Measurements from ENCODE around the gene FBXL13.

DNA sequence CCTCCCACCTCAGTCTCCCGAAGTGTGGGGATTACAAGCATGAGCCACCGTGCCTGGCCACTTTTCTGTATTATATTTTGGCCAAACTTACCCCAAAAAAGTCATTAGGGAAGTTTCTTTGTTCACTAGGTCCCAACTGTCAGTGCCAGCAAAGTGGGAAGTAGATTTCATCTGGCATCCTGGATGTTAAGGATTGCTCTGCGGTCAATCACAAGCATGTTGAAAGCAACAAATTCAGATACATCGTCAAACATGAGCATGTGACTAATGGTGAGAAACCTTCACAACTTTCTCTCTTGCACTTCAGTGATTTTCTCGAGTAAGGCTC is 176.1 kb downstream of the FBXL13 start:
- TF ChIP-seq REST (IDR thresholded peaks at IDR 0.05; ENCODE audit: insufficient replicate concordance, low read depth) (peak; percentile 56), CTCF (IDR thresholded peaks at IDR 0.05; ENCODE audit: insufficient read depth, low read length) (no peak), GABPA (IDR thresholded peaks at IDR 0.05; ENCODE audit: low read depth) (no peak), POLR2AphosphoS5 (IDR thresholded peaks at IDR 0.05; ENCODE audit: low read depth) (peak; percentile 66), SPI1 (IDR thresholded peaks at IDR 0.05; ENCODE audit: borderline replicate concordance, low read depth) (peak; percentile 8; the same call in 1 of the 2 replicates)
